ENCODE measurements around the gene PAM16.

Gene PAM16

GRCh38 chr16:4332623-4333307 lies 18.4 kb downstream of the PAM16 start:
- no peak for DNase-seq

GRCh38 chr16:4332083-4332482 lies 19.0 kb downstream of the PAM16 start:
- no peak for DNase-seq

- DNase-seq, result peak; percentile 92
Measured at GRCh38 chr16:4330277-4330874, 20.7 kb downstream of the PAM16 start.

GRCh38 chr16:4328782-4329775 lies 22.0 kb downstream of the PAM16 start:
- DNase-seq, result no peak

GRCh38 chr16:4328046-4328781 lies 22.9 kb downstream of the PAM16 start:
- no peak for DNase-seq

GRCh38 chr16:4327386-4328045 lies 23.6 kb downstream of the PAM16 start:
- DNase-seq, result no peak

- no peak for DNase-seq
Measured at GRCh38 chr16:4325253-4325758, 25.8 kb downstream of the PAM16 start.

GRCh38 chr16:4324492-4325252 lies 26.4 kb downstream of the PAM16 start:
- DNase-seq, result no peak

- peak; percentile 75 for DNase-seq
Measured at GRCh38 chr16:4323845-4324488, 27.2 kb downstream of the PAM16 start.

- DNase-seq, result peak; percentile 73
Measured at GRCh38 chr16:4323071-4323844, 27.9 kb downstream of the PAM16 start.

- no peak for DNase-seq
Measured at GRCh38 chr16:4322121-4323052, 28.7 kb downstream of the PAM16 start.

- DNase-seq, result no peak
Measured at GRCh38 chr16:4321286-4322120, 29.6 kb downstream of the PAM16 start.

GRCh38 chr16:4320571-4321137 lies 30.5 kb downstream of the PAM16 start:
- no peak for DNase-seq

- DNase-seq, result no peak
Measured at GRCh38 chr16:4319454-4320421, 31.4 kb downstream of the PAM16 start.

- DNase-seq, result no peak
Measured at GRCh38 chr16:4318967-4319366, 32.2 kb downstream of the PAM16 start.

GRCh38 chr16:4318451-4318910 lies 32.6 kb downstream of the PAM16 start:
- DNase-seq, result no peak

Data from 8988T (cell line).